HepG2 (cell line): ENCODE measurements around the gene CCDC9B. TPM values are rescaled to one million over a fixed set of nuclear protein-coding genes. Genes with fewer than 3 reads are reported as not detected.
A peak's percentile ranks its signal among the peaks of the same experiment; 100 is the strongest.

ENCODE experiments used
- ATAC-seq: fragments of 200-7000 bp; cut with Tn5 transposase; 3 replicates; pipeline ENCODE4 v1.9.1; 2020; ENCODE audit warnings: mild to moderate bottlenecking, moderate library complexity
- BruUV-seq: library from RNA; stranded (reverse); fragments of 400-500 nt; replicated peaks from 2 replicates; lab custom pipeline; 2021; lab: Mats Ljungman, UMichigan
- CTCF ChIA-PET: fragments of 300-600 bp; formaldehyde crosslinking; extraction: SDS; loops from one replicate; lab custom pipeline; 2021; ENCODE audit warnings: low total read pairs, inconsistent platforms, low intra/inter-chr PET ratio; lab: Yijun Ruan, JAX
- POLR2A ChIA-PET: fragments of 350-600 bp; sonication (Branson Sonifier 250); formaldehyde crosslinking; loops from one replicate; lab custom pipeline; 2020; ENCODE audit warnings: antibody characterized with exemption, inconsistent platforms; lab: Yijun Ruan, JAX
- DNase-seq: peaks from one replicate; pipeline ENCODE4 v3.0.0-alpha.2; 2015; ENCODE audit warnings: low spot score
- FAIRE-seq: peaks from 3 replicates; lab custom pipeline; 2011; peaks lifted over from hg19 to GRCh38; lab: Jason Lieb, UNC
- H2AFZ ChIP-seq: one replicate; pipeline ENCODE4 v1.6.1; 2011; ENCODE audit warnings: low read length, inconsistent platforms
- H3K27ac ChIP-seq: fragments of 300-600 bp; 3 replicates; pipeline ENCODE4 v1.8.0; 2011; ENCODE audit warnings: mixed run types, mild to moderate bottlenecking, mixed read lengths, low read length, inconsistent platforms; ENCODE audit not compliant: insufficient read depth; ENCODE audit errors: extremely low read length
- H3K27me3 ChIP-seq, 2 experiments: fragments of 200-600 bp in 1 of 2; 2 replicates in 1 of 2; 3 replicates in 1 of 2; pipeline versions ENCODE4 v1.6.0 to v1.8.0; 2011; ENCODE audit warnings: low read length in 2 of 2, mild to moderate bottlenecking in 2 of 2, moderate library complexity in 2 of 2, inconsistent platforms in 1 of 2; ENCODE audit not compliant: insufficient read depth in 2 of 2, control insufficient read depth in 1 of 2
- H3K36me3 ChIP-seq, 2 experiments: fragments of 200-600 bp in 1 of 2; replicated peaks in 1 of 2; 2 replicates in 1 of 2; 3 replicates in 1 of 2; pipeline versions ENCODE4 v1.5.1 to v1.8.0; 2011; ENCODE audit warnings: low read length in 2 of 2, inconsistent platforms in 1 of 2; ENCODE audit not compliant: insufficient read depth in 2 of 2, control insufficient read depth in 1 of 2
- H3K4me1 ChIP-seq: 2 replicates; pipeline ENCODE4 v1.5.1; 2012; ENCODE audit warnings: low read length, inconsistent platforms; ENCODE audit not compliant: insufficient read depth
- H3K4me2 ChIP-seq: 2 replicates; pipeline ENCODE4 v1.6.0; 2011; ENCODE audit warnings: low read depth, low read length, inconsistent platforms
- H3K4me3 ChIP-seq, 3 experiments: fragments of 200-600 bp in 1 of 3; sonication (generic), shearing (Covaris generic) in 1 of 3; replicated peaks in 1 of 3; 2 replicates each; pipeline ENCODE4 v1.5.1; 2011 to 2016; ENCODE audit warnings: low read length in 3 of 3, inconsistent platforms in 2 of 3, low read depth in 2 of 3, mild to moderate bottlenecking in 2 of 3, control low read depth in 1 of 3, mixed read lengths in 1 of 3; ENCODE audit not compliant: insufficient read depth in 1 of 3
- H3K79me2 ChIP-seq: one replicate; pipeline ENCODE4 v1.6.1; 2011; ENCODE audit warnings: low read length, inconsistent platforms; ENCODE audit not compliant: insufficient read depth
- H3K9ac ChIP-seq: 2 replicates; pipeline ENCODE4 v1.6.0; 2011; ENCODE audit warnings: mild to moderate bottlenecking, low read depth, low read length, inconsistent platforms; ENCODE audit not compliant: insufficient read depth
- H3K9me3 ChIP-seq: 2 replicates; pipeline ENCODE4 v1.5.1; 2012; ENCODE audit warnings: mild to moderate bottlenecking, low read length
- H4K20me1 ChIP-seq: 2 replicates; pipeline ENCODE4 v1.6.0; 2011; ENCODE audit warnings: inconsistent platforms, mild to moderate bottlenecking, low read length, moderate library complexity; ENCODE audit not compliant: insufficient read depth
- CHD4 ChIP-seq: fragments of 200-600 bp; sonication (generic); IDR thresholded peaks from 2 replicates; pipeline ENCODE4 v1.7.0; 2017; ENCODE audit warnings: mild to moderate bottlenecking, low read length, borderline replicate concordance
- JUND ChIP-seq: sonication (generic); formaldehyde crosslinking; IDR thresholded peaks from 2 replicates; pipeline ENCODE4 v1.8.0; 2022; ENCODE audit warnings: mild to moderate bottlenecking, missing genetic modification reagents
- RBFOX2 ChIP-seq: fragments of 200-400 bp; formaldehyde crosslinking; IDR thresholded peaks from 2 replicates; pipeline ENCODE4 v1.6.1; 2017; ENCODE audit warnings: low read depth, mild to moderate bottlenecking, low read length
- ZBTB7A ChIP-seq: sonication (generic); formaldehyde crosslinking; IDR thresholded peaks from 2 replicates; pipeline ENCODE4 v1.8.0; 2022; ENCODE audit warnings: mild to moderate bottlenecking, missing genetic modification reagents
- ZFP41 ChIP-seq: sonication (generic); formaldehyde crosslinking; IDR thresholded peaks from 2 replicates; pipeline ENCODE4 v1.4.0; 2020; ENCODE audit warnings: mild to moderate bottlenecking, missing genetic modification reagents, borderline replicate concordance
- ZNF10 ChIP-seq: sonication (generic); formaldehyde crosslinking; IDR thresholded peaks from 2 replicates; pipeline ENCODE4 v1.4.0; 2020; ENCODE audit warnings: mild to moderate bottlenecking, low read depth, missing genetic modification reagents, borderline replicate concordance
- ZNF512B ChIP-seq: sonication (generic); formaldehyde crosslinking; IDR thresholded peaks from 2 replicates; pipeline ENCODE4 v1.5.1; 2020; ENCODE audit warnings: missing genetic modification reagents, mild to moderate bottlenecking, borderline replicate concordance
- WGBS: methylation state at CpG from one replicate; pipeline ENCODE4 v1.1.6; 2017; ENCODE audit warnings: low lambda C conversion rate; 5-methylcytosine and 5-hydroxymethylcytosine counted together
- in situ Hi-C: cut with HindIII; loops from 2 replicates; pipeline ENCODE4 v1.10.0; 2017; ENCODE audit warnings: low pct_unique_long_range_greater_than_20kb; ENCODE audit not compliant: extremely low pct_ligation_motif_present
- intact Hi-C: fragments of 100-400 bp; cut with micrococcal nuclease; formaldehyde crosslinking; loops from one replicate; pipeline ENCODE4 v1.10.0; 2022; ENCODE audit not compliant: unreplicated experiment
- polyA plus RNA-seq, 8 experiments: library from polyadenylated mRNA; depleted of rRNA in 3 of 8; stranded (reverse) in 7 of 8; unstranded in 1 of 8; fragments of >200 nt; fragmentation: Illumina TruSeq in 4 of 8; extraction: Trizol in 4 of 8; gene quantifications; 2 replicates each; pipeline versions ENCODE4 v1.2.1 to v1.2.3, GENCODE V29; 2011 to 2016; ENCODE audit warnings: low read depth in 4 of 8, missing spikeins in 1 of 8, mixed read lengths in 1 of 8; ENCODE audit not compliant: insufficient read depth in 1 of 8
- total RNA-seq, 5 experiments: library from RNA; depleted of rRNA; stranded (reverse); fragments of >200 nt; fragmentation: Illumina TruSeq; extraction: Trizol; gene quantifications; 2 replicates each; pipeline ENCODE4 v1.2.3, GENCODE V29; 2016; ENCODE audit warnings: low read depth in 1 of 5
- TF ChIP-seq, protein P1 (sequence below): sonication (generic); formaldehyde crosslinking; IDR thresholded peaks from 2 replicates; pipeline ENCODE4 v1.4.0; 2020; ENCODE audit warnings: missing genetic modification reagents
- TF ChIP-seq, protein P2 (sequence below): sonication (generic); formaldehyde crosslinking; IDR thresholded peaks from 2 replicates; pipeline ENCODE4 v1.4.0; 2020; ENCODE audit warnings: mild to moderate bottlenecking, missing genetic modification reagents

The CCDC9B gene
- total and polyA plus RNA-seq, 2 of the 13 experiments (the other 11 are each of a cell fraction or from before 2014, with no cell fraction given), result 0.98 to 1.6 TPM

DNA sequence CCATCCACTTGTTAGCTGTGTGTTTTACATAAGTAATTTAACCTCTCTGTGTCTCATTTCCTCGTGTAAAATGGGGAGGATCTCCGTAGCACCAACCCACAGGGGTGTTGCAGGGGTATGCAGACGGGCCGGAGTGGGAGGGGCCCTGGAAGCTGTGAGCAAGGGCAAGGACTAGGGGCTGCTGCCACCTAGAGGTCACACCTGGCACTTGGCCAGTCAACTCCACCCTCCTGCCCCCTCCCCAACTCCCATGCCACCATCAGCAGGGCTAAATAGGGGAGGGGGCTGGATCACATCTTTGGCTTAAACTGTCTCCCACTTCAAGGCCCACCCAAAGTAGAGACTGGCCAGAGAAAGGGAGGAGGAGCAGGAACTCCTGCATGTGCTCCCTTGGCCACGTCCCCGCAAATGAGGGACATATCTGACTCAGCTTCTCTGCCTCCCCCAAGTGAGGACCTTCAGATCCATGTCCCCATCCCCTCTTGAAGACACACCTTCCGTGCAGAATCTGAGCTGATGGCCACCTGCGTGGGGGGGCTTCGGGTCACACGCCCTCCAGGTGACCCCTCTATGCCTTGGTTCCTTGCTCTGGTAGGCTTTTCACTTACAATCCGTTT, 2.6 kb downstream of the CCDC9B start:
- Histone ChIP-seq H3K9me3 (no peaks in the 10 kb centered on the region), H3K4me3 (no peak overlapping the region), H3K4me2 (no peak overlapping the region), H3K9ac (0 out of 2 replicates have a peak overlapping the region, but pooled peaks have one; percentile 26), H3K27me3 (no peaks in the 10 kb centered on the region), H3K79me2 (no peaks in the 10 kb centered on the region), H2AFZ (no peak overlapping the region), H3K4me1 (peaks cover 46% of the 10 kb centered on the region), H4K20me1 (peaks cover 4% of the 10 kb centered on the region; the same call in 1 of the 2 replicates), H3K36me3 (no peaks in the 10 kb centered on the region; a peak in 1 of 5 replicates), H3K27ac (no peak overlapping the region)
- no TSS peak for BruUV-seq
- FAIRE-seq, result peak; percentile 48
- CTCF ChIA-PET, result interaction anchor here (1.8 to 2.3 kb wide), 2 partner anchors 16 to 84 kb away, joined by 6 to 19 read pairs; partner anchors contain the start of gene INAFM2
- POLR2A ChIA-PET, result interaction anchor here (0.9 to 4.4 kb wide), 8 partner anchors 9 to 84 kb away, joined by 3 to 24 read pairs (median 4); partner anchors contain the start of genes INAFM2 and IVD
- peak; percentile 51 for ATAC-seq
- peak; percentile 58 for DNase-seq
- in situ Hi-C loops (no loop called here), intact Hi-C loops (loop anchor here (1.0 kb wide), 1 partner anchor 17 kb away; no protein-coding TSS in a partner anchor)
- 32% methylated on average over 10 of the region's 11 CpGs for WGBS
- TF ChIP-seq, protein P1, sequence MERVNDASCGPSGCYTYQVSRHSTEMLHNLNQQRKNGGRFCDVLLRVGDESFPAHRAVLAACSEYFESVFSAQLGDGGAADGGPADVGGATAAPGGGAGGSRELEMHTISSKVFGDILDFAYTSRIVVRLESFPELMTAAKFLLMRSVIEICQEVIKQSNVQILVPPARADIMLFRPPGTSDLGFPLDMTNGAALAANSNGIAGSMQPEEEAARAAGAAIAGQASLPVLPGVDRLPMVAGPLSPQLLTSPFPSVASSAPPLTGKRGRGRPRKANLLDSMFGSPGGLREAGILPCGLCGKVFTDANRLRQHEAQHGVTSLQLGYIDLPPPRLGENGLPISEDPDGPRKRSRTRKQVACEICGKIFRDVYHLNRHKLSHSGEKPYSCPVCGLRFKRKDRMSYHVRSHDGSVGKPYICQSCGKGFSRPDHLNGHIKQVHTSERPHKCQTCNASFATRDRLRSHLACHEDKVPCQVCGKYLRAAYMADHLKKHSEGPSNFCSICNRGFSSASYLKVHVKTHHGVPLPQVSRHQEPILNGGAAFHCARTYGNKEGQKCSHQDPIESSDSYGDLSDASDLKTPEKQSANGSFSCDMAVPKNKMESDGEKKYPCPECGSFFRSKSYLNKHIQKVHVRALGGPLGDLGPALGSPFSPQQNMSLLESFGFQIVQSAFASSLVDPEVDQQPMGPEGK (CRISPR knock-in tag), result peak; percentile 66
- TF ChIP-seq ZNF512B (CRISPR knock-in tag) (no peak), ZNF10 (no peak), ZFP41 (no peak), CHD4 (no peak), ZBTB7A (peak; percentile 85), RBFOX2 (0 out of 2 replicates have a peak, but pooled peaks have one; percentile 0), JUND (CRISPR knock-in tag) (no peak)
- TF ChIP-seq, protein P2, sequence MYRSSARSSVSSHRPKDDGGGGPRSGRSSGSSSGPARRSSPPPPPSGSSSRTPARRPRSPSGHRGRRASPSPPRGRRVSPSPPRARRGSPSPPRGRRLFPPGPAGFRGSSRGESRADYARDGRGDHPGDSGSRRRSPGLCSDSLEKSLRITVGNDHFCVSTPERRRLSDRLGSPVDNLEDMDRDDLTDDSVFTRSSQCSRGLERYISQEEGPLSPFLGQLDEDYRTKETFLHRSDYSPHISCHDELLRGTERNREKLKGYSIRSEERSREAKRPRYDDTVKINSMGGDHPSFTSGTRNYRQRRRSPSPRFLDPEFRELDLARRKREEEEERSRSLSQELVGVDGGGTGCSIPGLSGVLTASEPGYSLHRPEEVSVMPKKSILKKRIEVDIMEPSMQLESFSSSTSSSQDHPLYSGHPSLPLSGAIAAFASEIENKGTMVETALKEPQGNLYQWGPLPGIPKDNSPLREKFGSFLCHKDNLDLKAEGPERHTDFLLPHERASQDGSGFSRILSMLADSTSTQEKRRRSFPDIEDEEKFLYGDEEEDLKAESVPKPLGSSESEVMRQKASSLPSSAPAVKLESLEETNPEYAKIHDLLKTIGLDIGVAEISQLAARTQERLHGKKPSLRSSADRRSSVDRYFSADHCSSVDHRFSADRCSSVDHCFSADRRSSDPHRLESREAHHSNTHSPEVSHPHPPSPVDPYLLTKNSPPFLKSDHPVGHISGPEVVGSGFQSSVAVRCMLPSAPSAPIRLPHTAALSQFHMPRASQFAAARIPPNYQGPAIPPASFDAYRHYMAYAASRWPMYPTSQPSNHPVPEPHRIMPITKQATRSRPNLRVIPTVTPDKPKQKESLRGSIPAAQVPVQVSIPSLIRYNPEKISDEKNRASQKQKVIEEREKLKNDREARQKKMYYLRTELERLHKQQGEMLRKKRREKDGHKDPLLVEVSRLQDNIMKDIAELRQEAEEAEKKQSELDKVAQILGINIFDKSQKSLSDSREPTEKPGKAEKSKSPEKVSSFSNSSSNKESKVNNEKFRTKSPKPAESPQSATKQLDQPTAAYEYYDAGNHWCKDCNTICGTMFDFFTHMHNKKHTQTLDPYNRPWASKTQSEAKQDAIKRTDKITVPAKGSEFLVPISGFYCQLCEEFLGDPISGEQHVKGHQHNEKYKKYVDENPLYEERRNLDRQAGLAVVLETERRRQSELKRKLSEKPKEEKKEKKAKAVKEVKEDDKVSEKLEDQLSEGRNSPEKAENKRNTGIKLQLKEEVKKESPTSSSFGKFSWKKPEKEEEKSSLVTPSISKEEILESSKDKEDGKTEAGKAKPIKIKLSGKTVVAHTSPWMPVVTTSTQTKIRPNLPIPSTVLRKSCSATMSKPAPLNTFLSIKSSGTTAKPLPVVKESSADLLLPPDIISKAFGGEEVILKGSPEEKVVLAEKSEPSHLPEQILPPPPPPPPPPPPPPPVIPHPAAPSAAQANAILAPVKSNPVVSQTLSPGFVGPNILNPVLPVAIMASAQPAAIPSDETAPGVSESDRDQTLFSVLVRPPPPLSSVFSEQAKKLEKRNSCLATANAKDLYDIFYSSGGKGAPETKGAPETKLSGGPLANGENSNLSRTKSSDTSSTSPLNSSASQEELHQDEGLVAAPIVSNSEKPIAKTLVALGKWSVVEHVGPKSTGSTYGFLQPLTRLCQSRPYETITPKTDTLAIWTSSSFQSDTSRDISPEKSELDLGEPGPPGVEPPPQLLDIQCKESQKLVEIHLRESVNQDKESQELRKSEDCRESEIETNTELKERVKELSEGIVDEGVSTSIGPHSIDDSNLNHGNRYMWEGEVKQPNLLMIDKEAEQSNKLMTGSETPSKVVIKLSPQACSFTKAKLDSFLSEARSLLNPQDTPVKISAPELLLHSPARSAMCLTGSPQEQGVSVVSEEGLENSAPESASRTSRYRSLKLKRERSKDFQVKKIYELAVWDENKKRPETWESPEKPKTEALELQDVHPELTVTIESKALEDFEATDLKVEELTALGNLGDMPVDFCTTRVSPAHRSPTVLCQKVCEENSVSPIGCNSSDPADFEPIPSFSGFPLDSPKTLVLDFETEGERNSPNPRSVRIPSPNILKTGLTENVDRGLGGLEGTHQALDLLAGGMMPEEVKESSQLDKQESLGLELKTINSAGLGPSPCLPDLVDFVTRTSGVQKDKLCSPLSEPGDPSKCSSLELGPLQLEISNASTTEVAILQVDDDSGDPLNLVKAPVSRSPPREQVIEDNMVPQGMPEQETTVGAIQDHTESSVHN (CRISPR knock-in tag), result no peak
